ENCODE measurements around the gene IFNAR1.

GRCh38 chr21:33368124-33368523, 43.4 kb downstream of the IFNAR1 start:
- TF ChIP-seq POLR2A (IDR thresholded peaks at IDR 0.05; ENCODE audit: low read length) (no peak), GATA1 (IDR thresholded peaks at IDR 0.05; ENCODE audit: low read depth, low read length) (no peak)

Measured in erythroblast (primary cell).